Neural progenitor cell (in vitro differentiated cells): ENCODE measurements around the gene SDK2. TPM values are rescaled to one million over a fixed set of nuclear protein-coding genes. Genes with fewer than 3 reads are reported as not detected.

ENCODE experiments used
- DNase-seq: peaks from one replicate; pipeline ENCODE4 v3.0.0-alpha.2; 2016; ENCODE audit warnings: low spot score
- H2AFZ ChIP-seq: fragments of 200-600 bp; sonication (generic); replicated peaks from 2 replicates; pipeline ENCODE4 v1.6.1; 2016; ENCODE audit warnings: antibody characterized with exemption
- H3F3A ChIP-seq: fragments of 200-600 bp; sonication (generic); 2 replicates; pipeline ENCODE4 v1.6.1; 2016; ENCODE audit warnings: antibody characterized with exemption, low read depth
- H3K27ac ChIP-seq: fragments of 200-600 bp; sonication (generic); 2 replicates; pipeline ENCODE4 v1.5.1; 2016; ENCODE audit warnings: mild to moderate bottlenecking
- H3K27me3 ChIP-seq: fragments of 200-600 bp; sonication (generic); 2 replicates; pipeline ENCODE4 v1.6.1; 2016; ENCODE audit warnings: mild to moderate bottlenecking, moderate library complexity
- H3K36me3 ChIP-seq: fragments of 200-600 bp; sonication (generic); 2 replicates; pipeline ENCODE4 v1.5.1; 2016
- H3K4me1 ChIP-seq: fragments of 200-600 bp; sonication (generic); 2 replicates; pipeline ENCODE4 v1.6.1; 2016; ENCODE audit warnings: mixed run types
- H3K4me2 ChIP-seq: fragments of 200-600 bp; sonication (generic); 2 replicates; pipeline ENCODE4 v1.6.1; 2016
- H3K4me3 ChIP-seq: fragments of 200-600 bp; sonication (generic); 2 replicates; pipeline ENCODE4 v1.5.1; 2016
- H3K79me2 ChIP-seq: fragments of 200-600 bp; sonication (generic); 2 replicates; pipeline ENCODE4 v1.6.1; 2016; ENCODE audit warnings: low read depth
- H3K9ac ChIP-seq: fragments of 200-600 bp; sonication (generic); 2 replicates; pipeline ENCODE4 v1.6.1; 2016
- H3K9me3 ChIP-seq: fragments of 200-600 bp; sonication (generic); 2 replicates; pipeline ENCODE4 v1.5.1; 2016; ENCODE audit warnings: low read depth
- H4K20me1 ChIP-seq: fragments of 200-600 bp; sonication (generic); 2 replicates; pipeline ENCODE4 v1.6.1; 2016; ENCODE audit warnings: low read depth
- H3K27ac Mint-ChIP-seq: 3 replicates; pipeline ENCODE4 v1.8.0; 2021; ENCODE audit warnings: mixed read lengths
- H3K27me3 Mint-ChIP-seq: 2 replicates; pipeline ENCODE4 v1.8.0; 2022; ENCODE audit warnings: low read depth, mild to moderate bottlenecking, inconsistent platforms, moderate library complexity, mixed read lengths; ENCODE audit not compliant: insufficient read depth
- H3K36me3 Mint-ChIP-seq: 3 replicates; pipeline ENCODE4 v1.8.0; 2021; ENCODE audit warnings: mixed read lengths
- H3K4me1 Mint-ChIP-seq: 3 replicates; pipeline ENCODE4 v1.8.0; 2021; ENCODE audit warnings: mixed read lengths
- H3K4me3 Mint-ChIP-seq: 3 replicates; pipeline ENCODE4 v1.8.0; 2021; ENCODE audit warnings: mild to moderate bottlenecking, moderate library complexity, mixed read lengths
- H3K9me3 Mint-ChIP-seq: 3 replicates; pipeline ENCODE4 v1.8.0; 2020; ENCODE audit warnings: mixed read lengths
- CTCF ChIP-seq: fragments of 200-600 bp; sonication (generic); IDR thresholded peaks from 2 replicates; pipeline ENCODE4 v1.5.1; 2017; ENCODE audit warnings: antibody characterized with exemption, mild to moderate bottlenecking
- EZH2 ChIP-seq: fragments of 200-600 bp; sonication (generic); IDR thresholded peaks from 2 replicates; pipeline ENCODE4 v1.6.1; 2017; ENCODE audit warnings: antibody characterized with exemption, mild to moderate bottlenecking, moderate library complexity
- EZH2phosphoT487 ChIP-seq: fragments of 200-600 bp; sonication (generic); IDR thresholded peaks from 2 replicates; pipeline ENCODE4 v1.6.1; 2017; ENCODE audit warnings: antibody characterized with exemption
- total RNA-seq: library from RNA; depleted of rRNA; stranded (reverse); fragments of >200 nt; gene quantifications from 2 replicates; pipeline ENCODE4 v1.2.3, GENCODE V29; 2015; ENCODE audit warnings: low replicate concordance

SDK2 gene
- total RNA-seq, 1 donor from 2014 or later = 15.3 TPM

DNA sequence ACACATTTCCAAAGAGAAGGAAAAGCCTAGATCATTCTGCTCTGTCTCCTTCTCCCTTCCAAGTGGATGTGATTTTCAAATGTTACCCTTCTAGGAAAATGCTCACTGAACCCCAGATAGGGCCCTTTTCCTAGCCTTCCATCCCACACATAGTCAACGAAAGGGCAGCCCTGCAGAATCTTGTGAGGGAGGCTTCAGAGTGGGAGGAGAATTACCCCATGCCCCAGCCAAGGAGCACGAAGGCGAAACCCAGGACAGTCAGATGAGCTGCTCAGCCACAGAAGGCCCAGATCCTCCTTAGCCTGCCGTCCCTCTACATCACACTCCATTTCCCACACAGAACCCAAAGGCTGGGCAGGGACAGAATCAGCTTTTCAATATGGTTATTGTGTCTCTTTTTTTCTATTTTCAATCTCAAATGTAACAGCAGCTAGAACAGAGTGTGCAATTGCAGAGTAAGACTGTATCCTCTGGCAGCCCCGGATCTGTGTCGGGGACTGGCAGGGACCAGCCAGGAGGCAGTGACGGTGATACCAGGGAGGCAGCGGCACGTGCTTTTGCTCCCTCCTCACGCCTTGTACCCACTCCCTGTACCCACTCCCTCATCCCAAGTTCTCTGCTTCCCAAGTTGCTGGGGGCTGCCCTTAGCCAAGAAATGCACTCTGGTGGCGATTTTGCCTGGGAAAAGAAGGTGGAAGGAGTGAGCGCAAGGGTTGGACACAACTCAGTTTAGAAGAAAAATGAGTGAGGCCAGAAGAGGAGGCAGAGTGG, 3.7 kb upstream of the SDK2 start:
- Mint-ChIP-seq H3K36me3 (no peaks in the 10 kb centered on the region), H3K4me3 (no peak overlapping the region), H3K4me1 (peaks cover 33% of the 10 kb centered on the region), H3K27me3 (peaks cover 4% of the 10 kb centered on the region), H3K27ac (no peak overlapping the region), H3K9me3 (no peaks in the 10 kb centered on the region)
- Histone ChIP-seq H3K4me2 (no peak overlapping the region), H3K9me3 (no peaks in the 10 kb centered on the region), H3K9ac (no peak overlapping the region), H3K27ac (no peak overlapping the region), H4K20me1 (peaks cover 8% of the 10 kb centered on the region), H3K4me1 (peaks cover 21% of the 10 kb centered on the region), H2AFZ (no peak overlapping the region), H3K79me2 (peaks cover 19% of the 10 kb centered on the region), H3K27me3 (peaks cover 25% of the 10 kb centered on the region), H3K36me3 (no peaks in the 10 kb centered on the region), H3F3A (peaks cover 21% of the 10 kb centered on the region), H3K4me3 (no peak overlapping the region)
- no peak for TF ChIP-seq CTCF
- no peak for TF ChIP-seq EZH2phosphoT487
- no peak for TF ChIP-seq EZH2
- no peak for DNase-seq

- Histone ChIP-seq H4K20me1 (peaks cover 14% of the 10 kb centered on the region), H3K27ac (no peak overlapping the region), H3F3A (peaks cover 17% of the 10 kb centered on the region), H2AFZ (no peak overlapping the region), H3K4me3 (no peak overlapping the region), H3K79me2 (peaks cover 26% of the 10 kb centered on the region), H3K9me3 (no peaks in the 10 kb centered on the region), H3K27me3 (peaks cover 25% of the 10 kb centered on the region), H3K36me3 (no peaks in the 10 kb centered on the region), H3K9ac (no peak overlapping the region), H3K4me2 (no peak overlapping the region), H3K4me1 (peaks cover 20% of the 10 kb centered on the region)
- Mint-ChIP-seq H3K4me3 (peak overlapping the region; percentile 55), H3K36me3 (no peaks in the 10 kb centered on the region), H3K27me3 (peaks cover 4% of the 10 kb centered on the region), H3K27ac (no peak overlapping the region), H3K9me3 (no peaks in the 10 kb centered on the region), H3K4me1 (peaks cover 38% of the 10 kb centered on the region)
- TF ChIP-seq CTCF (no peak), EZH2 (no peak), EZH2phosphoT487 (no peak)
- DNase-seq = no peak
Observed at GRCh38 chr17:73647301-73647695, 3.1 kb upstream of the SDK2 start.

DNA sequence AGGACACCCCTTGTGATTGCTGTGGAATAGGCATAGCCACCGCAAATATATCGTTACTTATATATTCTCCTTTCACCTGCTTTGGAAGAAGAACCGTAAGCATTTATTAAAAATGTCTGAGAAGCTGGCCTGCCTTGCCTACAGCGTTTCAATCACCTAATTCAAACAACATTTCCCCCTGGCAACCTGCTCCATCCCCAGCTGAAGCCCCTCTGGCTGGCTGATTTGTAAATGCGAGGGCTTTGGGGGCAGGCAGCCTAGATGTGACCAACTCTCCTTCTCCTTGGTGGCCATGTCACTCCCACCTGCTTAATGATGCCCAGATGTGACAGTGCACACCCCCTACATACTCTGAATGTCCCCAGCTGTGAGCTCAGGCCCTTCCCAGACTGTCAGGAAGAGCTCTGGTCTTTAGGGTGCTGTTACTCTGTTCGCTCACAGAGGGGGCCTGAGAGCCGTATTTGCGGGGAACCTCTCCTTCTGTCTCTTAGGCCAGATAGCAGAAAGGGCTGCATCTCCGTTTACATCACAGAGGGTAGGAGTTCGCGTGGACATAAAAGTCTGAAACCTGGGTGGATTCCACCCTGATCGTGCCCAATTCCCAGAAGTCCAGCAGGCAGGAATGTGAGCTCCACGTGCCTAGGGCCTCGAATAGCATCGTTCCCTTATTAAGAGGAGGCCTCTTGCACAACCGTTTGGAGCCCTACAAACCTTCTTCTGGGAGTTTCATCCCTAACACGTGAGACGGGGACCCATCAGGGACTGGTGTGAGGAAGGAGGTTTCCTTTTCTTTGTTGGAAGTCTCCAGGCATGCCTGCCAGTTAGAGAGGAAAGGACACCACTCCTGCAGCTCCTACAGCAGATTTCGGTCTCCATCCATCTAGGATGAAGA, 2.4 kb upstream of the SDK2 start:
- H3K4me1 Mint-ChIP-seq = peaks cover 44% of the 10 kb centered on the region
- H3K27me3 Mint-ChIP-seq = peaks cover 4% of the 10 kb centered on the region
- no peaks in the 10 kb centered on the region for H3K9me3 ChIP-seq
- H3F3A ChIP-seq = peaks cover 17% of the 10 kb centered on the region
- no peaks in the 10 kb centered on the region for H3K36me3 Mint-ChIP-seq
- DNase-seq = peak; percentile 79
- no peak overlapping the region for H3K9ac ChIP-seq
- no peak overlapping the region for H3K4me2 ChIP-seq
- H3K79me2 ChIP-seq = peaks cover 32% of the 10 kb centered on the region
- H3K27ac Mint-ChIP-seq = no peak overlapping the region
- TF ChIP-seq CTCF (peak; percentile 55), EZH2phosphoT487 (no peak), EZH2 (no peak)
- peaks cover 27% of the 10 kb centered on the region for H3K4me1 ChIP-seq
- no peak overlapping the region for H3K27ac ChIP-seq
- H3K9me3 Mint-ChIP-seq = no peaks in the 10 kb centered on the region
- H2AFZ ChIP-seq = no peak overlapping the region
- H3K4me3 ChIP-seq = no peak overlapping the region
- peak overlapping the region; percentile 89 for H3K4me3 Mint-ChIP-seq
- peaks cover 25% of the 10 kb centered on the region for H3K27me3 ChIP-seq
- H3K36me3 ChIP-seq = no peaks in the 10 kb centered on the region
- H4K20me1 ChIP-seq = peaks cover 21% of the 10 kb centered on the region
